MM.1S (cell line): ENCODE data around the gene MED25.

ENCODE experiments used
- DNase-seq: peaks from one replicate; pipeline ENCODE4 v3.0.0-alpha.2; 2015
- H2AFZ ChIP-seq: fragments of 300-600 bp; sonication (generic); 2 replicates; pipeline ENCODE4 v1.6.0; 2016; ENCODE audit warnings: antibody characterized with exemption, low read length
- H3F3A ChIP-seq: fragments of 300-600 bp; sonication (generic); 2 replicates; pipeline ENCODE4 v1.6.1; 2016; ENCODE audit warnings: mild to moderate bottlenecking, antibody characterized with exemption, low read length, moderate library complexity, mixed read lengths; ENCODE audit not compliant: insufficient read depth
- H3K27ac ChIP-seq: fragments of 300-600 bp; sonication (generic); 2 replicates; pipeline ENCODE4 v1.5.1; 2016; ENCODE audit warnings: mild to moderate bottlenecking, low read length
- H3K27me3 ChIP-seq: fragments of 300-600 bp; sonication (generic); replicated peaks from 2 replicates; pipeline ENCODE4 v1.6.0; 2016; ENCODE audit warnings: low read length; ENCODE audit not compliant: insufficient read depth
- H3K36me3 ChIP-seq: fragments of 300-600 bp; sonication (generic); replicated peaks from 2 replicates; pipeline ENCODE4 v1.6.1; 2016; ENCODE audit warnings: mild to moderate bottlenecking, low read length, mixed read lengths; ENCODE audit not compliant: insufficient read depth
- H3K4me1 ChIP-seq: fragments of 300-600 bp; sonication (generic); 2 replicates; pipeline ENCODE4 v1.6.1; 2016; ENCODE audit warnings: low read length, mixed read lengths
- H3K4me2 ChIP-seq: fragments of 300-600 bp; sonication (generic); 2 replicates; pipeline ENCODE4 v1.6.0; 2016; ENCODE audit warnings: low read depth, low read length
- H3K4me3 ChIP-seq: fragments of 300-600 bp; sonication (generic); 2 replicates; pipeline ENCODE4 v1.5.1; 2016; ENCODE audit warnings: low read length, mixed read lengths
- H3K79me2 ChIP-seq: fragments of 300-600 bp; sonication (generic); 2 replicates; pipeline ENCODE4 v1.6.1; 2016; ENCODE audit warnings: mixed run types, low read length, mixed read lengths
- H3K9ac ChIP-seq: fragments of 300-600 bp; sonication (generic); 2 replicates; pipeline ENCODE4 v1.6.1; 2016; ENCODE audit warnings: low read length, mixed read lengths
- H3K9me2 ChIP-seq: fragments of 300-600 bp; sonication (generic); replicated peaks from 2 replicates; pipeline ENCODE4 v1.6.1; 2016; ENCODE audit warnings: mild to moderate bottlenecking, low read length, mixed read lengths; ENCODE audit not compliant: insufficient read depth
- H3K9me3 ChIP-seq: fragments of 300-600 bp; sonication (generic); replicated peaks from 2 replicates; pipeline ENCODE4 v1.6.1; 2016; ENCODE audit warnings: mild to moderate bottlenecking, low read length, mixed read lengths; ENCODE audit not compliant: insufficient read depth
- H4K20me1 ChIP-seq: fragments of 300-600 bp; sonication (generic); 2 replicates; pipeline ENCODE4 v1.6.1; 2016; ENCODE audit warnings: mild to moderate bottlenecking, low read length, moderate library complexity, mixed read lengths; ENCODE audit not compliant: insufficient read depth
- CTCF ChIP-seq: fragments of 300-600 bp; sonication (generic); IDR thresholded peaks from 2 replicates; pipeline ENCODE4 v1.5.1; 2016; ENCODE audit warnings: antibody characterized with exemption, low read length, mixed read lengths
- EZH2 ChIP-seq: fragments of 300-600 bp; sonication (generic); optimal IDR thresholded peaks from 2 replicates; pipeline ENCODE3; 2017; ENCODE audit warnings: low read depth, mild to moderate bottlenecking, antibody characterized with exemption, low read length, mixed read lengths
- EZH2phosphoT487 ChIP-seq: fragments of 300-600 bp; sonication (generic); IDR thresholded peaks from 2 replicates; pipeline ENCODE4 v1.6.1; 2018; ENCODE audit warnings: antibody characterized with exemption, low read length

Gene MED25

GRCh38 chr19:49846408-49846807, 28.3 kb downstream of the MED25 start:
- Histone ChIP-seq H3K9me2 (no peaks in the 10 kb centered on the region), H3K36me3 (no peaks in the 10 kb centered on the region), H3K4me2 (no peak overlapping the region), H3F3A (no peaks in the 10 kb centered on the region), H3K79me2 (0 out of 2 replicates have a peak, but pooled peaks cover 3% of the 10 kb centered on the region), H3K27me3 (no peaks in the 10 kb centered on the region), H3K4me1 (peaks cover 3% of the 10 kb centered on the region; the same call in 1 of the 2 replicates), H3K9me3 (no peaks in the 10 kb centered on the region), H4K20me1 (no peaks in the 10 kb centered on the region), H3K27ac (no peak overlapping the region), H3K4me3 (no peak overlapping the region), H2AFZ (no peak overlapping the region), H3K9ac (no peak overlapping the region)
- DNase-seq: no peak
- TF ChIP-seq EZH2 (no peak), CTCF (no peak), EZH2phosphoT487 (no peak)

GRCh38 chr19:49847731-49848696, 29.9 kb downstream of the MED25 start:
- Histone ChIP-seq H3K4me2 (no peak overlapping the region), H3K36me3 (no peaks in the 10 kb centered on the region), H4K20me1 (no peaks in the 10 kb centered on the region; the same call in 1 of the 2 replicates), H3K79me2 (peaks cover 17% of the 10 kb centered on the region), H3F3A (peaks cover 12% of the 10 kb centered on the region), H3K9me2 (no peaks in the 10 kb centered on the region), H3K4me1 (peaks cover 15% of the 10 kb centered on the region), H3K27ac (no peak overlapping the region), H3K9me3 (no peaks in the 10 kb centered on the region), H2AFZ (no peak overlapping the region), H3K27me3 (no peaks in the 10 kb centered on the region), H3K9ac (no peak overlapping the region), H3K4me3 (no peak overlapping the region)
- DNase-seq: no peak
- TF ChIP-seq EZH2 (no peak), EZH2phosphoT487 (no peak), CTCF (no peak)

- Histone ChIP-seq H3K4me1 (peaks cover 15% of the 10 kb centered on the region), H3K79me2 (peaks cover 27% of the 10 kb centered on the region), H3K9me2 (no peaks in the 10 kb centered on the region), H2AFZ (no peak overlapping the region), H3F3A (peaks cover 12% of the 10 kb centered on the region), H3K9me3 (no peaks in the 10 kb centered on the region), H3K27me3 (no peaks in the 10 kb centered on the region), H3K27ac (no peak overlapping the region), H4K20me1 (no peaks in the 10 kb centered on the region; the same call in 1 of the 2 replicates), H3K36me3 (no peaks in the 10 kb centered on the region), H3K9ac (no peak overlapping the region), H3K4me3 (no peak overlapping the region), H3K4me2 (no peak overlapping the region)
- TF ChIP-seq EZH2 (no peak), CTCF (no peak), EZH2phosphoT487 (no peak)
- no peak for DNase-seq
These were observed 30.8 kb downstream of the MED25 start for GRCh38 chr19:49848938-49849337.
